Heart left ventricle (tissue), 13 donors: ENCODE data around the gene WDR75.

Source experiments
- CTCF ChIP-seq, 12 donors: fragments of 200-600 bp; sonication (generic) in 4 of 12; IDR thresholded peaks; one replicate each; pipeline versions ENCODE4 v1.5.0 to v1.8.0; 2018 to 2022; ENCODE audit warnings: antibody characterized with exemption in 12 of 12, mild to moderate bottlenecking in 5 of 12
- POLR2A ChIP-seq, 2 donors: fragments of 450-650 bp; IDR thresholded peaks; one replicate each; pipeline ENCODE4 v1.6.1; 2017; ENCODE audit warnings: antibody characterized with exemption in 2 of 2, mild to moderate bottlenecking in 2 of 2, moderate library complexity in 2 of 2
- donor health status: ischemic (EF 13 %, LVEDD 7.1; RV severe dilation, severe dysfunction).
- donor health status: DM: no; HTN: yes; CAD: no.
- donor health status: DM: no; HTN: no; CAD: no.
- donor health status: ischemic (EF 25% LVEDD 6.9; RV normal size, moderate dysfunction).
- donor health status: ischemic (EF 25% LVEDD 5.7; RV mildly dilated, moderate dysfunction).
- donor health status: ischemic (EF 35%, LVEDD 5.7; RV mildly dilated, moderate dysfunction).
- donor health status: nonischemic (EF 11% LVEDD 7.7; RV severe dilation, severe dysfunction).
- donor health status: DM: yes; HTN: yes; CAD: no.
- donor health status: PGD.
- donor health status: ischemic (EF 29% LVEDD 5.4; RV normal size, mild dysfunction).
- donor health status: nonischemic (EF 23%, LVEDD 6.1; RV moderate dilation, normal function).

- no peak for TF ChIP-seq CTCF (IDR thresholded peaks at IDR 0.05)
- TF ChIP-seq POLR2A (IDR thresholded peaks at IDR 0.05) = no peak
Measured at GRCh38 chr2:189465478-189465877, 24.2 kb downstream of the WDR75 start.
